ENCODE data around the gene RXRG. TPM values are rescaled to one million over a fixed set of nuclear protein-coding genes. Genes with fewer than 3 reads are reported as not detected.
"Not testable (repeated sequence)": the region's sequence is repeated elsewhere in the genome, so short reads cannot be mapped to it uniquely, and the experiment has no call there.

The RXRG gene
- total RNA-seq, 2 experiments from 2014 or later, result 0.19 TPM; not detected in 1

GRCh38 chr1:165468726-165469249 lies 23.9 kb upstream of the RXRG start:
- Mint-ChIP-seq H3K36me3 (no peaks in the 10 kb centered on the region), H3K27ac (no peak overlapping the region), H3K4me3 (no peak overlapping the region), H3K4me1 (ENCODE audit: low read depth) (no peaks in the 10 kb centered on the region), H3K27me3 (peaks cover 12% of the 10 kb centered on the region), H3K9me3 (no peaks in the 10 kb centered on the region)
- DNase-seq, result no peak
- CTCF ChIA-PET, result no interaction called here
- POLR2A ChIA-PET, result no interaction called here
- intact Hi-C loops (cut with micrococcal nuclease), result no loop called here

- DNase-seq, result no peak
- Mint-ChIP-seq H3K9me3 (no peaks in the 10 kb centered on the region), H3K36me3 (no peaks in the 10 kb centered on the region), H3K4me3 (no peak overlapping the region), H3K27ac (no peak overlapping the region), H3K4me1 (ENCODE audit: low read depth) (no peaks in the 10 kb centered on the region), H3K27me3 (peaks cover 12% of the 10 kb centered on the region)
- intact Hi-C loops (cut with micrococcal nuclease), result no loop called here
- ChIA-PET CTCF (no interaction called here), POLR2A (no interaction called here)
These were observed 23.3 kb upstream of the RXRG start for GRCh38 chr1:165468253-165468652.

GRCh38 chr1:165467706-165468105 lies 22.8 kb upstream of the RXRG start:
- Mint-ChIP-seq H3K27me3 (peaks cover 12% of the 10 kb centered on the region), H3K36me3 (no peaks in the 10 kb centered on the region), H3K9me3 (no peaks in the 10 kb centered on the region), H3K27ac (no peak overlapping the region), H3K4me1 (ENCODE audit: low read depth) (no peaks in the 10 kb centered on the region), H3K4me3 (no peak overlapping the region)
- intact Hi-C loops (cut with micrococcal nuclease), result no loop called here
- ChIA-PET CTCF (no interaction called here), POLR2A (no interaction called here)
- DNase-seq, result no peak

- no peak for DNase-seq
- intact Hi-C loops (cut with micrococcal nuclease), result no loop called here
- H3K9me3 Mint-ChIP-seq, result no peaks in the 10 kb centered on the region
- no peaks in the 10 kb centered on the region for H3K36me3 Mint-ChIP-seq
- ChIA-PET CTCF (no interaction called here), POLR2A (no interaction called here)
- peaks cover 11% of the 10 kb centered on the region for H3K27me3 Mint-ChIP-seq
- no peaks in the 10 kb centered on the region for H3K4me1 Mint-ChIP-seq (ENCODE audit: low read depth)
- no peak overlapping the region for H3K27ac Mint-ChIP-seq
- H3K4me3 Mint-ChIP-seq, result no peak overlapping the region
These were observed 19.1 kb upstream of the RXRG start for GRCh38 chr1:165463978-165464377.

- CTCF ChIA-PET, result not testable (repeated sequence)
These were observed 14.8 kb upstream of the RXRG start for GRCh38 chr1:165459683-165460082.

GRCh38 chr1:165456861-165457260 lies 11.9 kb upstream of the RXRG start:
- POLR2A ChIA-PET, result no interaction called here
- no peak for DNase-seq
- Mint-ChIP-seq H3K4me3 (no peak overlapping the region), H3K9me3 (no peaks in the 10 kb centered on the region), H3K36me3 (no peaks in the 10 kb centered on the region), H3K4me1 (ENCODE audit: low read depth) (no peaks in the 10 kb centered on the region), H3K27ac (no peak overlapping the region), H3K27me3 (peaks cover 6% of the 10 kb centered on the region)
- intact Hi-C loops (cut with micrococcal nuclease), result no loop called here
- CTCF ChIA-PET, result no interaction called here

More at GRCh38 chr1:165459683-165460082, 14.8 kb upstream of the RXRG start:
- POLR2A ChIA-PET; H3K27ac Mint-ChIP-seq; H3K27me3 Mint-ChIP-seq; H3K4me3 Mint-ChIP-seq; intact Hi-C loops (cut with micrococcal nuclease); DNase-seq; H3K4me1 Mint-ChIP-seq (ENCODE audit: low read depth); H3K9me3 Mint-ChIP-seq; H3K36me3 Mint-ChIP-seq: not testable (repeated sequence)

GRCh38 chr1:165456114-165456513 lies 11.2 kb upstream of the RXRG start:
- no peak for DNase-seq
- CTCF ChIA-PET, result no interaction called here
- intact Hi-C loops (cut with micrococcal nuclease), result no loop called here
- POLR2A ChIA-PET, result no interaction called here
- H3K4me3 Mint-ChIP-seq, result no peak overlapping the region
- no peaks in the 10 kb centered on the region for H3K36me3 Mint-ChIP-seq
- H3K27ac Mint-ChIP-seq, result no peak overlapping the region
- H3K4me1 Mint-ChIP-seq (ENCODE audit: low read depth), result no peaks in the 10 kb centered on the region
- peaks cover 8% of the 10 kb centered on the region for H3K27me3 Mint-ChIP-seq
- no peaks in the 10 kb centered on the region for H3K9me3 Mint-ChIP-seq

- Mint-ChIP-seq H3K4me1 (ENCODE audit: low read depth) (no peaks in the 10 kb centered on the region), H3K27ac (no peak overlapping the region), H3K4me3 (no peak overlapping the region), H3K36me3 (no peaks in the 10 kb centered on the region), H3K27me3 (peaks cover 8% of the 10 kb centered on the region), H3K9me3 (no peaks in the 10 kb centered on the region)
- no peak for DNase-seq
- POLR2A ChIA-PET, result no interaction called here
- CTCF ChIA-PET, result no interaction called here
- intact Hi-C loops (cut with micrococcal nuclease), result no loop called here
These were observed 10.2 kb upstream of the RXRG start for GRCh38 chr1:165455111-165455510.

- DNase-seq, result no peak
- Mint-ChIP-seq H3K4me1 (ENCODE audit: low read depth) (no peaks in the 10 kb centered on the region), H3K27me3 (peaks cover 4% of the 10 kb centered on the region), H3K9me3 (no peaks in the 10 kb centered on the region), H3K27ac (no peak overlapping the region), H3K4me3 (no peak overlapping the region), H3K36me3 (no peaks in the 10 kb centered on the region)
- intact Hi-C loops (cut with micrococcal nuclease), result no loop called here
- CTCF ChIA-PET, result interaction anchor here (0.6 kb wide), 1 partner anchor 130 kb away, joined by 3 read pairs; no protein-coding TSS in a partner anchor
- POLR2A ChIA-PET, result no interaction called here
These were observed 9.2 kb upstream of the RXRG start for GRCh38 chr1:165454091-165454610.

- CTCF ChIA-PET, result interaction anchor here (1.1 kb wide), 1 partner anchor 140 kb away, joined by 3 read pairs; no protein-coding TSS in a partner anchor
- no peak overlapping the region for H3K4me3 Mint-ChIP-seq
- H3K27ac Mint-ChIP-seq, result no peak overlapping the region
- H3K27me3 Mint-ChIP-seq, result peaks cover 14% of the 10 kb centered on the region
- H3K9me3 Mint-ChIP-seq, result no peaks in the 10 kb centered on the region
- no peaks in the 10 kb centered on the region for H3K4me1 Mint-ChIP-seq (ENCODE audit: low read depth)
- no peak for DNase-seq
- no peaks in the 10 kb centered on the region for H3K36me3 Mint-ChIP-seq
- POLR2A ChIA-PET, result interaction anchor here (0.5 kb wide), 1 partner anchor 216 kb away, joined by 4 read pairs; no protein-coding TSS in a partner anchor
- intact Hi-C loops (cut with micrococcal nuclease), result no loop called here
These were observed 7.6 kb upstream of the RXRG start for GRCh38 chr1:165452336-165453130.

GRCh38 chr1:165451691-165452090 lies 6.8 kb upstream of the RXRG start:
- no peaks in the 10 kb centered on the region for H3K36me3 Mint-ChIP-seq
- no peak overlapping the region for H3K4me3 Mint-ChIP-seq
- no peaks in the 10 kb centered on the region for H3K4me1 Mint-ChIP-seq (ENCODE audit: low read depth)
- H3K9me3 Mint-ChIP-seq, result no peaks in the 10 kb centered on the region
- peaks cover 20% of the 10 kb centered on the region for H3K27me3 Mint-ChIP-seq
- POLR2A ChIA-PET, result no interaction called here
- intact Hi-C loops (cut with micrococcal nuclease), result no loop called here
- no peak overlapping the region for H3K27ac Mint-ChIP-seq
- no peak for DNase-seq
- CTCF ChIA-PET, result interaction anchor here (1.1 kb wide), 1 partner anchor 141 kb away, joined by 3 read pairs; no protein-coding TSS in a partner anchor

- CTCF ChIA-PET, result interaction anchor here (1.0 to 1.4 kb wide), 2 partner anchors 38 to 143 kb away, joined by 3 to 5 read pairs; no protein-coding TSS in a partner anchor
- no peaks in the 10 kb centered on the region for H3K36me3 Mint-ChIP-seq
- H3K27ac Mint-ChIP-seq, result no peak overlapping the region
- H3K9me3 Mint-ChIP-seq, result no peaks in the 10 kb centered on the region
- POLR2A ChIA-PET, result no interaction called here
- H3K27me3 Mint-ChIP-seq, result peaks cover 20% of the 10 kb centered on the region
- intact Hi-C loops (cut with micrococcal nuclease), result no loop called here
- DNase-seq, result no peak
- no peak overlapping the region for H3K4me3 Mint-ChIP-seq
- H3K4me1 Mint-ChIP-seq (ENCODE audit: low read depth), result no peaks in the 10 kb centered on the region
These were observed 4.2 kb upstream of the RXRG start for GRCh38 chr1:165449131-165449530.

- H3K4me3 Mint-ChIP-seq, result no peak overlapping the region
- no peak overlapping the region for H3K27ac Mint-ChIP-seq
- DNase-seq, result no peak
- no peaks in the 10 kb centered on the region for H3K9me3 Mint-ChIP-seq
- CTCF ChIA-PET, result no interaction called here
- H3K27me3 Mint-ChIP-seq, result peaks cover 29% of the 10 kb centered on the region
- intact Hi-C loops (cut with micrococcal nuclease), result no loop called here
- H3K4me1 Mint-ChIP-seq (ENCODE audit: low read depth), result no peaks in the 10 kb centered on the region
- no peaks in the 10 kb centered on the region for H3K36me3 Mint-ChIP-seq
- POLR2A ChIA-PET, result no interaction called here
These were observed 462 bp upstream of the RXRG start for GRCh38 chr1:165445388-165445787.
